Hepatocyte (in vitro differentiated cells): ENCODE data around the gene NUP37. TPM values are rescaled to one million over a fixed set of nuclear protein-coding genes. Genes with fewer than 3 reads are reported as not detected.

Experiments
- DNase-seq: peaks from one replicate; pipeline ENCODE4 v3.0.0-alpha.2; 2016; ENCODE audit warnings: low spot score
- H2AFZ ChIP-seq: fragments of 200-600 bp; sonication (generic); 2 replicates; pipeline ENCODE4 v1.6.0; 2016; ENCODE audit warnings: antibody characterized with exemption, mild to moderate bottlenecking
- H3K27ac ChIP-seq: fragments of 200-600 bp; sonication (generic); 2 replicates; pipeline ENCODE4 v1.5.1; 2016; ENCODE audit warnings: mild to moderate bottlenecking
- H3K27me3 ChIP-seq: fragments of 200-600 bp; sonication (generic); 2 replicates; pipeline ENCODE4 v1.6.1; 2016
- H3K36me3 ChIP-seq: fragments of 200-600 bp; sonication (generic); replicated peaks from 2 replicates; pipeline ENCODE4 v1.5.1; 2016; ENCODE audit warnings: low read depth; ENCODE audit not compliant: insufficient read depth
- H3K4me1 ChIP-seq: fragments of 200-600 bp; sonication (generic); 2 replicates; pipeline ENCODE4 v1.5.1; 2016; ENCODE audit warnings: mild to moderate bottlenecking, moderate library complexity; ENCODE audit not compliant: insufficient read depth
- H3K4me2 ChIP-seq: fragments of 200-600 bp; sonication (generic); 2 replicates; pipeline ENCODE4 v1.6.0; 2016
- H3K4me3 ChIP-seq: fragments of 200-600 bp; sonication (generic); 2 replicates; pipeline ENCODE4 v1.5.1; 2016; ENCODE audit warnings: mild to moderate bottlenecking
- H3K79me2 ChIP-seq: fragments of 200-600 bp; sonication (generic); 2 replicates; pipeline ENCODE4 v1.6.0; 2017; ENCODE audit warnings: mild to moderate bottlenecking
- H3K9me2 ChIP-seq: fragments of 200-600 bp; sonication (generic); replicated peaks from 2 replicates; pipeline ENCODE4 v1.6.0; 2017; ENCODE audit warnings: mild to moderate bottlenecking; ENCODE audit not compliant: insufficient read depth
- H3K9me3 ChIP-seq: fragments of 200-600 bp; sonication (generic); 2 replicates; pipeline ENCODE4 v1.5.1; 2016; ENCODE audit warnings: low read depth, mild to moderate bottlenecking
- H4K20me1 ChIP-seq: fragments of 200-600 bp; sonication (generic); 2 replicates; pipeline ENCODE4 v1.6.0; 2016; ENCODE audit warnings: mild to moderate bottlenecking; ENCODE audit not compliant: insufficient read depth, poor library complexity, severe bottlenecking
- EZH2 ChIP-seq: fragments of 200-600 bp; sonication (generic); IDR thresholded peaks from 2 replicates; pipeline ENCODE4 v1.6.1; 2016; ENCODE audit warnings: antibody characterized with exemption, mild to moderate bottlenecking, borderline replicate concordance
- EZH2phosphoT487 ChIP-seq: fragments of 200-600 bp; sonication (generic); IDR thresholded peaks from one replicate; pipeline ENCODE4 v1.6.1; 2018; ENCODE audit warnings: antibody characterized with exemption, mild to moderate bottlenecking, low read depth, moderate library complexity; ENCODE audit not compliant: unreplicated experiment, severe bottlenecking
- WGBS: methylation state at CpG from one replicate; pipeline ENCODE4 v1.1.6; 2016; ENCODE audit warnings: low lambda C conversion rate; ENCODE audit errors: missing lambda C conversion rate; 5-methylcytosine and 5-hydroxymethylcytosine counted together
- polyA plus RNA-seq: library from polyadenylated mRNA; unstranded; fragments of >200 nt; fragmentation: Nextera tagmentation; extraction: Ambion mirVana; gene quantifications from 2 replicates; pipeline ENCODE4 v1.2.1, GENCODE V29; 2016
- total RNA-seq: library from RNA; depleted of rRNA; stranded (reverse); fragments of >200 nt; gene quantifications from 2 replicates; pipeline ENCODE4 v1.2.3, GENCODE V29; 2014
- TF ChIP-seq, protein P1 (sequence below): fragments of 200-600 bp; sonication (generic); IDR thresholded peaks from 2 replicates; pipeline ENCODE4 v1.5.1; 2016; ENCODE audit warnings: antibody characterized with exemption, mild to moderate bottlenecking; ENCODE audit not compliant: poor library complexity

NUP37 gene
- total and polyA plus RNA-seq, 2 experiments from 2014 or later = 26.7 to 37.3 TPM

GRCh38 chr12:102051431-102051965 is 68.4 kb downstream of the NUP37 start:
- no peaks in the 10 kb centered on the region for H3K79me2 ChIP-seq
- no peaks in the 10 kb centered on the region for H3K9me2 ChIP-seq
- no peak overlapping the region for H3K4me3 ChIP-seq
- no peaks in the 10 kb centered on the region for H3K36me3 ChIP-seq
- no peak overlapping the region for H3K27ac ChIP-seq
- TF ChIP-seq, protein P1, sequence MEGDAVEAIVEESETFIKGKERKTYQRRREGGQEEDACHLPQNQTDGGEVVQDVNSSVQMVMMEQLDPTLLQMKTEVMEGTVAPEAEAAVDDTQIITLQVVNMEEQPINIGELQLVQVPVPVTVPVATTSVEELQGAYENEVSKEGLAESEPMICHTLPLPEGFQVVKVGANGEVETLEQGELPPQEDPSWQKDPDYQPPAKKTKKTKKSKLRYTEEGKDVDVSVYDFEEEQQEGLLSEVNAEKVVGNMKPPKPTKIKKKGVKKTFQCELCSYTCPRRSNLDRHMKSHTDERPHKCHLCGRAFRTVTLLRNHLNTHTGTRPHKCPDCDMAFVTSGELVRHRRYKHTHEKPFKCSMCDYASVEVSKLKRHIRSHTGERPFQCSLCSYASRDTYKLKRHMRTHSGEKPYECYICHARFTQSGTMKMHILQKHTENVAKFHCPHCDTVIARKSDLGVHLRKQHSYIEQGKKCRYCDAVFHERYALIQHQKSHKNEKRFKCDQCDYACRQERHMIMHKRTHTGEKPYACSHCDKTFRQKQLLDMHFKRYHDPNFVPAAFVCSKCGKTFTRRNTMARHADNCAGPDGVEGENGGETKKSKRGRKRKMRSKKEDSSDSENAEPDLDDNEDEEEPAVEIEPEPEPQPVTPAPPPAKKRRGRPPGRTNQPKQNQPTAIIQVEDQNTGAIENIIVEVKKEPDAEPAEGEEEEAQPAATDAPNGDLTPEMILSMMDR = no peak
- no peak for TF ChIP-seq EZH2phosphoT487
- TF ChIP-seq EZH2 = no peak
- WGBS = 97% methylated on average over 1 of the region's 1 CpG
- no peak overlapping the region for H3K4me2 ChIP-seq
- no peak for DNase-seq
- no peaks in the 10 kb centered on the region for H3K27me3 ChIP-seq
- H2AFZ ChIP-seq = no peak overlapping the region
- H4K20me1 ChIP-seq = no peaks in the 10 kb centered on the region
- no peaks in the 10 kb centered on the region for H3K4me1 ChIP-seq
- no peaks in the 10 kb centered on the region for H3K9me3 ChIP-seq

GRCh38 chr12:102050660-102051430 is 69.1 kb downstream of the NUP37 start:
- TF ChIP-seq EZH2 (no peak), EZH2phosphoT487 (no peak)
- TF ChIP-seq, protein P1 = no peak
- no peaks in the 10 kb centered on the region for H3K9me3 ChIP-seq
- no peak overlapping the region for H3K4me2 ChIP-seq
- H2AFZ ChIP-seq = no peak overlapping the region
- no peaks in the 10 kb centered on the region for H3K36me3 ChIP-seq
- WGBS = 85% methylated on average over 1 of the region's 1 CpG
- H4K20me1 ChIP-seq = no peaks in the 10 kb centered on the region
- H3K27me3 ChIP-seq = no peaks in the 10 kb centered on the region
- no peaks in the 10 kb centered on the region for H3K9me2 ChIP-seq
- no peaks in the 10 kb centered on the region for H3K79me2 ChIP-seq
- no peak overlapping the region for H3K27ac ChIP-seq
- no peaks in the 10 kb centered on the region for H3K4me1 ChIP-seq
- H3K4me3 ChIP-seq = no peak overlapping the region
- no peak for DNase-seq

GRCh38 chr12:102043928-102044327 is 76.0 kb downstream of the NUP37 start:
- H3K4me1 ChIP-seq = no peaks in the 10 kb centered on the region
- no peak overlapping the region for H3K4me3 ChIP-seq
- 81% methylated on average over 1 of the region's 1 CpG for WGBS
- H3K27me3 ChIP-seq = no peaks in the 10 kb centered on the region
- no peaks in the 10 kb centered on the region for H4K20me1 ChIP-seq
- H3K36me3 ChIP-seq = no peaks in the 10 kb centered on the region
- no peak for DNase-seq
- TF ChIP-seq, protein P1 = no peak
- no peaks in the 10 kb centered on the region for H3K9me2 ChIP-seq
- no peaks in the 10 kb centered on the region for H3K9me3 ChIP-seq
- H2AFZ ChIP-seq = no peak overlapping the region
- no peak overlapping the region for H3K27ac ChIP-seq
- H3K4me2 ChIP-seq = no peak overlapping the region
- no peaks in the 10 kb centered on the region for H3K79me2 ChIP-seq
